Brain microvascular endothelial cell (primary cell): ENCODE data around the gene ARL4A.

Experiments used
- DNase-seq: peaks from one replicate; pipeline ENCODE4 v3.0.0-alpha.2; 2020
- H3K27ac ChIP-seq: fragments of 250-450 bp; sonication (Bioruptor Pico); 2 replicates; pipeline ENCODE4 v1.5.1; 2020; ENCODE audit warnings: mild to moderate bottlenecking, moderate library complexity
- H3K27me3 ChIP-seq: fragments of 250-450 bp; sonication (Bioruptor Pico); replicated peaks from 2 replicates; pipeline ENCODE4 v1.5.1; 2020; ENCODE audit warnings: mild to moderate bottlenecking
- H3K36me3 ChIP-seq: fragments of 250-450 bp; sonication (Bioruptor Pico); replicated peaks from 2 replicates; pipeline ENCODE4 v1.5.1; 2020; ENCODE audit warnings: mild to moderate bottlenecking
- H3K4me3 ChIP-seq: 2 replicates; pipeline ENCODE4 v1.5.1; 2011; ENCODE audit warnings: low read depth, mild to moderate bottlenecking, control low read depth, low read length, moderate library complexity
- CTCF ChIP-seq: IDR thresholded peaks from 2 replicates; pipeline ENCODE4 v1.5.1; 2011; ENCODE audit warnings: low read depth, mild to moderate bottlenecking, moderate library complexity, low read length, control low read depth, inconsistent platforms; ENCODE audit errors: missing control alignments
- in situ Hi-C: cut with HindIII; loops from 2 replicates; pipeline ENCODE4 v1.10.0; 2017; ENCODE audit warnings: low sequenced_read_pairs, low pct_ligation_motif_present

Gene ARL4A

GRCh38 chr7:12731775-12732174, 44.3 kb downstream of the ARL4A start:
- in situ Hi-C loops, result no loop called here
- Histone ChIP-seq H3K36me3 (no peaks in the 10 kb centered on the region), H3K27ac (no peak overlapping the region), H3K27me3 (no peaks in the 10 kb centered on the region), H3K4me3 (no peak overlapping the region)
- no peak for TF ChIP-seq CTCF
- no peak for DNase-seq

DNA sequence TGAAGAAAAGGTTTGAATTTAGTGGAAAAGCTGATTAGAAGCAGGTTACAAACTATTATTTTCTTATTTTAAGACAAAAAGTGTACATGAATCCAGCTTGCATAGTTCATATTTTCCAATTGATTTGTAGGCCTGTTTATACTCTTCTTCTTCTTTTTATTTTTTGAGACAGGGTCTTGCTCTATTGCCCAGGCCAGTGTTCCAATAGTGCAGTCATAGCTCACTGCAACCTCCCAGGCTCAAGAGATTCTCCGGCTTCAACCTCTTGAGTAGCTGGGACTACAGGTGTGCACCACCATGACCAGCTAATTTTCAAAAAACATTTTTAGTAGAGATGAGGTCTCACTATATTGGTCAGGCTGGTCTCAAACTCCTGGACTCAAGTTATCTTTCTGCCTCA, 45.0 kb downstream of the ARL4A start:
- H3K27ac ChIP-seq, result no peak overlapping the region
- TF ChIP-seq CTCF, result no peak
- H3K4me3 ChIP-seq, result no peak overlapping the region
- in situ Hi-C loops, result no loop called here
- H3K27me3 ChIP-seq, result no peaks in the 10 kb centered on the region
- DNase-seq, result no peak
- H3K36me3 ChIP-seq, result no peaks in the 10 kb centered on the region

DNA sequence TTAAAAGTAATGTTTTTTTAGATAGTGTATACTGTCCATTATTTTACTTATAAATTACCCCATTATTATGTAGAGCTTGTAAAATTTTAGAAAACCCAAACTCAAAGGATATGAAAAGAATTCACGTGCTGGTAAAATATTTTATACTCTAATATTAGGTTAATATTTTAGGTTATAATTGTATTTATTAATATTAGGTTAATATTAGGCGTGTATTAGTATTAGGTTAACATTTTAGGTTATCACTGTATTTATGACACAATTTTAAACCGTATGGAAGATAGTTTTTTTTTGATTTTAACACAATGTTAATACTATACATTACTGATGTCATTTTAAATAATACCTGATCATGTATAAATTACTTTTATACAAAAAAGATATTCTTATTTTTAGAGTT, 48.5 kb downstream of the ARL4A start:
- DNase-seq, result no peak
- Histone ChIP-seq H3K36me3 (no peaks in the 10 kb centered on the region), H3K27ac (no peak overlapping the region), H3K4me3 (no peak overlapping the region), H3K27me3 (no peaks in the 10 kb centered on the region)
- in situ Hi-C loops, result no loop called here
- TF ChIP-seq CTCF, result no peak

GRCh38 chr7:12737373-12737772, 49.9 kb downstream of the ARL4A start:
- H3K4me3 ChIP-seq, result no peak overlapping the region
- no peak for TF ChIP-seq CTCF
- in situ Hi-C loops, result no loop called here
- no peaks in the 10 kb centered on the region for H3K27me3 ChIP-seq
- no peak for DNase-seq
- H3K27ac ChIP-seq, result no peak overlapping the region
- H3K36me3 ChIP-seq, result no peaks in the 10 kb centered on the region

GRCh38 chr7:12737836-12738235, 50.4 kb downstream of the ARL4A start:
- in situ Hi-C loops, result no loop called here
- H3K27ac ChIP-seq, result no peak overlapping the region
- H3K27me3 ChIP-seq, result no peaks in the 10 kb centered on the region
- H3K4me3 ChIP-seq, result no peak overlapping the region
- no peaks in the 10 kb centered on the region for H3K36me3 ChIP-seq
- no peak for DNase-seq
- no peak for TF ChIP-seq CTCF

DNA sequence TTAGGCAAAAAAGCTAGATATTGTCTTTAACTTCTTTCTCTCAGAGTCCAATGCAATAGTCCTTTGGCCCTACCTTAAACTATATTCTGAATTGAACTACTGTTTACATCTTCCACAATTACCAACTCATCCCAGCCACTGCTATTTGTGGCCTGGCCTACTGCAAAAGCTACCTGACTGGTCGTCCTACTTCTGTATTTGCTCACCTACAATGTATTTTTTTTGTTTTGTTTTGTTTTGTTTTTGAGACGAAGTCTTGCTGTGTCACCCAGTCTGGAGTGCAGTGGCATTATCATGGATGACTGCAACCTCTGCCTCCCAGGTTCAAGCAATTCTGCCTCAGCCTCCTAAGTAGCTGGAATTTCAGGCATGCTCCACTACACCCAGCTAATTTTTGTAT, 51.2 kb downstream of the ARL4A start:
- Histone ChIP-seq H3K27me3 (no peaks in the 10 kb centered on the region), H3K27ac (no peak overlapping the region), H3K4me3 (no peak overlapping the region), H3K36me3 (no peaks in the 10 kb centered on the region)
- TF ChIP-seq CTCF, result no peak
- no peak for DNase-seq
- in situ Hi-C loops, result no loop called here
